Tibial nerve (tissue), 4 donors: Measurements from ENCODE around the gene SDK1.

Experiments
- CTCF ChIP-seq, 5 experiments: fragments of 200-600 bp in 3 of 5; fragments of 450-650 bp in 2 of 5; sonication (generic) in 3 of 5; IDR thresholded peaks; one replicate each; pipeline ENCODE4 v1.5.1; 2016 to 2019; ENCODE audit warnings: antibody characterized with exemption in 5 of 5, mild to moderate bottlenecking in 3 of 5, moderate library complexity in 2 of 5
- EP300 ChIP-seq, 2 donors: sonication (generic); formaldehyde crosslinking; IDR thresholded peaks; one replicate each; pipeline ENCODE4 v1.6.1; 2017; ENCODE audit warnings: antibody characterized with exemption in 2 of 2, mild to moderate bottlenecking in 1 of 2

GRCh38 chr7:3721422-3721821 is 420.4 kb downstream of the SDK1 start:
- TF ChIP-seq CTCF (IDR thresholded peaks at IDR 0.05), result no peak
- TF ChIP-seq EP300 (IDR thresholded peaks at IDR 0.05), result peak in 1 of 2 donors; percentile 9
